ENCODE results near the gene EDARADD. TPM values are rescaled to one million over a fixed set of nuclear protein-coding genes. Genes with fewer than 3 reads are reported as not detected.

Gene EDARADD
- total and polyA plus RNA-seq, 2 of the 8 experiments (the other 6 are each of a cell fraction or from before 2014, with no cell fraction given): 3.4 to 6.1 TPM

- no peak for TF ChIP-seq TAF1 (IDR thresholded peaks at IDR 0.05; ENCODE audit: low read depth, low read length)
- TF ChIP-seq CHD7 (IDR thresholded peaks at IDR 0.05; ENCODE audit: insufficient replicate concordance, low read length): no peak
- TF ChIP-seq JUN (IDR thresholded peaks at IDR 0.05; ENCODE audit: low read depth, low read length): no peak
Measured at GRCh38 chr1:236495467-236496112, 101.5 kb downstream of the EDARADD start (continued).
